DND-41 (cell line): ENCODE data around the gene FAM83E.

Experiments
- ATAC-seq: fragments of 200-7000 bp; cut with Tn5 transposase; 3 replicates; pipeline ENCODE4 v1.9.1; 2021; ENCODE audit warnings: low read depth; ENCODE audit not compliant: insufficient read depth
- DNase-seq: peaks from one replicate; pipeline ENCODE4 v3.0.0-alpha.2; 2020
- H2AFZ ChIP-seq: 2 replicates; pipeline ENCODE4 v1.6.0; 2012; ENCODE audit warnings: low read depth, low read length
- H3K27ac ChIP-seq: 2 replicates; pipeline ENCODE4 v1.5.1; 2012; ENCODE audit warnings: low read length, inconsistent platforms
- H3K27me3 ChIP-seq: fragments of 200-600 bp; sonication (generic); 2 replicates; pipeline ENCODE4 v1.6.0; 2012; ENCODE audit warnings: low read length, mild to moderate bottlenecking, inconsistent platforms; ENCODE audit not compliant: insufficient read depth, poor library complexity
- H3K36me3 ChIP-seq: 2 replicates; pipeline ENCODE4 v1.5.1; 2012; ENCODE audit warnings: low read length, inconsistent platforms; ENCODE audit not compliant: insufficient read depth
- H3K4me1 ChIP-seq: 2 replicates; pipeline ENCODE4 v1.5.1; 2012; ENCODE audit warnings: mild to moderate bottlenecking, low read length; ENCODE audit not compliant: insufficient read depth
- H3K4me2 ChIP-seq: 2 replicates; pipeline ENCODE4 v1.6.0; 2012; ENCODE audit warnings: mild to moderate bottlenecking, moderate library complexity, low read length, inconsistent platforms; ENCODE audit not compliant: insufficient read depth
- H3K4me3 ChIP-seq, 2 experiments: fragments of 200-600 bp in 1 of 2; shearing (Covaris generic) in 1 of 2; 2 replicates each; pipeline ENCODE4 v1.5.1; 2012 to 2016; ENCODE audit warnings: inconsistent platforms in 2 of 2, low read length in 2 of 2, mild to moderate bottlenecking in 2 of 2, low read depth in 1 of 2, moderate library complexity in 1 of 2
- H3K79me2 ChIP-seq: 2 replicates; pipeline ENCODE4 v1.6.0; 2012; ENCODE audit warnings: low read length, inconsistent platforms; ENCODE audit not compliant: insufficient read depth
- H3K9ac ChIP-seq: 2 replicates; pipeline ENCODE4 v1.6.0; 2012; ENCODE audit warnings: low read depth, mild to moderate bottlenecking, inconsistent platforms, low read length, moderate library complexity
- H3K9me3 ChIP-seq: 2 replicates; pipeline ENCODE4 v1.5.1; 2012; ENCODE audit warnings: low read length, moderate library complexity, mild to moderate bottlenecking, inconsistent platforms; ENCODE audit not compliant: insufficient read depth, severe bottlenecking
- H4K20me1 ChIP-seq: 2 replicates; pipeline ENCODE4 v1.6.0; 2012; ENCODE audit warnings: low read length; ENCODE audit not compliant: insufficient read depth
- EZH2 ChIP-seq: IDR thresholded peaks from 3 replicates; pipeline ENCODE4 v1.6.1; 2012; ENCODE audit warnings: borderline replicate concordance, low read depth, mild to moderate bottlenecking, moderate library complexity, low read length, inconsistent platforms; ENCODE audit not compliant: severe bottlenecking
- TF ChIP-seq, protein P1 (sequence below): IDR thresholded peaks from 2 replicates; pipeline ENCODE4 v1.5.1; 2012; ENCODE audit warnings: borderline replicate concordance, low read length, moderate library complexity, mild to moderate bottlenecking; ENCODE audit not compliant: poor library complexity, severe bottlenecking; ENCODE audit errors: extremely low read depth

FAM83E gene

DNA sequence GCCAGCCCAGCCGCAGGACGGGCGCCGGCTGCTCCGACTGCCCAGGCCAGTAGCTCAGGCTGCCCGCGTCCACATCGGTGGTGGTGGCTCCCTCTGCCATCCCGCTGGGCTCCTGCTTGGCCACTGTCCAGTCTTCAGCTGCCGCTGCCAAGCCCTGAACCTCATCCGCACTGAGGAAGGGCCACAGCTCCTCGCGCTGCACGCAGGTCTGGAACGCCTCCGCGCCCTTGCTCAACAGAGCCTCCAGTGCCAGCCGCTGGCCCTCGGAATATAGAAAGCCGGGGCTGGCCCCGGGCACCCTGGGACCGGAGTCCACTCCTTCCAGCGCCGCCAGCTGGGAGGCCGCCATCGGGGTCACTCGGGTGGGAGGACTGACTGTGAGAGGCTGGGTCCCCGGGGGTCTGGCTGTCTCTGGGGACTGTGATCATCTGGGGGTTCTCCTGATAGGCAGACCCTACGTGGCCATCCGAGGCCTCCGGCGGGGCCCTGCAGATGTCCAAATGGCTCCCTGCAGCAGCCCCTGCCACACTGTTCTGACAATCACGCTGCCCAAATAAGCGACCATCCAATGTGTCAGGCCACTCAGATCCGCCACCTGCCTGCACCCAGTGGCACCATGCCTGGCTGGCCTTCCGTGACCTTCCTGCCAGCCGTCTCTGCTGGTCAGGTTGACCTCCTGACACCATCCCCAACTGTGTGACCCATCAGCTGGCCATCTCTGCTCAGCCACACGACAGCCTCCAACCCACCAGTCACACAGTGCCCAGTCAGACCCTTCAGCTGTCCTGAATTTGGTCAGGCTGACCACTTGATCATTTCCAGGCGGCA is 1.6 kb downstream of the FAM83E start:
- Histone ChIP-seq H3K27me3 (no peaks in the 10 kb centered on the region), H4K20me1 (peaks cover 46% of the 10 kb centered on the region), H3K27ac (no peak overlapping the region), H3K4me1 (peaks cover 20% of the 10 kb centered on the region), H3K79me2 (peaks cover 29% of the 10 kb centered on the region), H3K36me3 (peaks cover 34% of the 10 kb centered on the region), H3K4me3 (no peak overlapping the region), H3K9me3 (no peaks in the 10 kb centered on the region), H3K9ac (no peak overlapping the region), H3K4me2 (no peak overlapping the region), H2AFZ (no peak overlapping the region)
- no peak for DNase-seq
- no peak for ATAC-seq
- no peak for TF ChIP-seq EZH2
- TF ChIP-seq, protein P1, sequence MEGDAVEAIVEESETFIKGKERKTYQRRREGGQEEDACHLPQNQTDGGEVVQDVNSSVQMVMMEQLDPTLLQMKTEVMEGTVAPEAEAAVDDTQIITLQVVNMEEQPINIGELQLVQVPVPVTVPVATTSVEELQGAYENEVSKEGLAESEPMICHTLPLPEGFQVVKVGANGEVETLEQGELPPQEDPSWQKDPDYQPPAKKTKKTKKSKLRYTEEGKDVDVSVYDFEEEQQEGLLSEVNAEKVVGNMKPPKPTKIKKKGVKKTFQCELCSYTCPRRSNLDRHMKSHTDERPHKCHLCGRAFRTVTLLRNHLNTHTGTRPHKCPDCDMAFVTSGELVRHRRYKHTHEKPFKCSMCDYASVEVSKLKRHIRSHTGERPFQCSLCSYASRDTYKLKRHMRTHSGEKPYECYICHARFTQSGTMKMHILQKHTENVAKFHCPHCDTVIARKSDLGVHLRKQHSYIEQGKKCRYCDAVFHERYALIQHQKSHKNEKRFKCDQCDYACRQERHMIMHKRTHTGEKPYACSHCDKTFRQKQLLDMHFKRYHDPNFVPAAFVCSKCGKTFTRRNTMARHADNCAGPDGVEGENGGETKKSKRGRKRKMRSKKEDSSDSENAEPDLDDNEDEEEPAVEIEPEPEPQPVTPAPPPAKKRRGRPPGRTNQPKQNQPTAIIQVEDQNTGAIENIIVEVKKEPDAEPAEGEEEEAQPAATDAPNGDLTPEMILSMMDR: no peak

DNA sequence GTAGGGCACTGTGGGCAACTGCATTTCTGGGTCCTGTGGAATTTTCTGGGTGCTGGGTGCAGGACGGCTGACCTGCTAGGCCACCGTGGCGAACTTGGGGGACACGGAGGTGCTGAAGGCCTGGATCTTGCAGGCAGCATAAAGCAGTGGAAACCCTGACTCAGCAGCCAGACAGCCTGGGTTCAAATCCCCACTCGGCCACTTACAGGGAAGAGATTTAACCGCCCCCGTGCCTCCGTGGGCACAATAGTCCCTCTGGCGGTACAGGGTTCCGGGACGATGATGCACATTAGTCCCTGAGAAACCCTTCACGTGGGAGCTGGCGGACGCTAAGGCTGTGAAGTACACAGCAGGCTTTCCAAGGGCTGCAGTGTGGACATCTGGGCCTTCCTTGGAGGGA is 3.0 kb downstream of the FAM83E start:
- Histone ChIP-seq H3K4me1 (peaks cover 6% of the 10 kb centered on the region), H3K36me3 (peaks cover 21% of the 10 kb centered on the region), H3K9ac (no peak overlapping the region)

DNA sequence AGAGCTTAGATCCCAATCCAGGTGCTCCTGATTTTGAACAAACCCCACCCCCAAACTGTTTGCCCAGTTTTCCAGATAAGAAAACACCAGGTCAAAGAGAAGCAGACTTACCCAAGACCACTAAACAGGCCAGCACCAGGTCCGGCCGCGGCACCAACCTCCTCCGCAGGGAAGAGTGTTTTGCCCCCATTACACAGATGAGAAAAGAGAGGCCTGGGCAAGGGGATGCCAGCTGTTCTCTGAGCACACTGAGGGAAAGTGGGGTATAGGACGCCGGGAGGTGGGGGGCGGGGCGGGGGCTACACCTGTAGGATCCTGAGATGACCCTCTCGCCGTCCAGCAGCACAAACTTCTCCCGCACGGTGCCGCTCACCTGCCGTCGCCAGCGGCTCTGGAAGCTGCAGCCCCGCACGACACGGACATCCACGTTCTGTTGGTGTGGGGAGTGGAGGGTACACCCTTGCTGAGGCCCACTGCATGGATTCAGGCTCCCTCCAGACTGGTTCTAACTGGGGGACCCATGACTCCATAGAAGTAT is 5.2 kb downstream of the FAM83E start:
- Histone ChIP-seq H3K9ac (no peak overlapping the region), H3K27ac (no peak overlapping the region), H3K4me2 (no peak overlapping the region), H3K36me3 (no peaks in the 10 kb centered on the region), H3K79me2 (no peaks in the 10 kb centered on the region), H4K20me1 (peaks cover 12% of the 10 kb centered on the region; the same call in 1 of the 2 replicates), H2AFZ (no peak overlapping the region), H3K27me3 (no peaks in the 10 kb centered on the region), H3K9me3 (no peaks in the 10 kb centered on the region), H3K4me3 (no peak overlapping the region), H3K4me1 (no peaks in the 10 kb centered on the region)
- TF ChIP-seq EZH2: no peak
- TF ChIP-seq, protein P1: no peak
- ATAC-seq: no peak
- no peak for DNase-seq

More for the DNA sequence above, 3.0 kb downstream of the FAM83E start:
- Histone ChIP-seq H3K79me2 (peaks cover 15% of the 10 kb centered on the region), H3K27me3 (no peaks in the 10 kb centered on the region), H3K27ac (no peak overlapping the region), H3K9me3 (no peaks in the 10 kb centered on the region), H3K4me2 (no peak overlapping the region), H3K4me3 (no peak overlapping the region), H4K20me1 (peaks cover 33% of the 10 kb centered on the region), H2AFZ (no peak overlapping the region)
- TF ChIP-seq, protein P1: no peak
- TF ChIP-seq EZH2: no peak
- DNase-seq (no peak), ATAC-seq (no peak)
